KBM-7 (cell line): ENCODE data around the gene GLDC.
A peak's percentile ranks its signal among the peaks of the same experiment; 100 is the strongest.

Source experiments
- DNase-seq: peaks from one replicate; pipeline ENCODE4 v3.0.0-alpha.2; 2015
- in situ Hi-C: fragments of 300-500 bp; cut with MboI; formaldehyde crosslinking; loops from 2 replicates; pipeline ENCODE4 v1.14.3; 2020; ENCODE audit warnings: low sequenced_read_pairs, low pct_unique_long_range_greater_than_20kb, mixed read lengths

Gene GLDC

GRCh38 chr9:6590334-6590733 is 55.2 kb downstream of the GLDC start:
- no peak for DNase-seq
- in situ Hi-C loops = no loop called here

- peak; percentile 42 for DNase-seq
- in situ Hi-C loops = no loop called here
Measured at GRCh38 chr9:6584881-6585597, 60.5 kb downstream of the GLDC start.

- DNase-seq = no peak
- in situ Hi-C loops = no loop called here
Measured at GRCh38 chr9:6581253-6581652, 64.3 kb downstream of the GLDC start.

GRCh38 chr9:6579613-6580012 is 65.9 kb downstream of the GLDC start:
- in situ Hi-C loops = no loop called here
- DNase-seq = no peak

GRCh38 chr9:6576987-6577386 is 68.5 kb downstream of the GLDC start:
- no peak for DNase-seq
- in situ Hi-C loops = no loop called here

- in situ Hi-C loops = no loop called here
- no peak for DNase-seq
Measured at GRCh38 chr9:6575324-6576034, 70.0 kb downstream of the GLDC start.

- in situ Hi-C loops = loop anchor here (25.0 kb wide), 1 partner anchor 205 kb away; no protein-coding TSS in a partner anchor
Measured at GRCh38 chr9:6567140-6567591, 78.4 kb downstream of the GLDC start.

GRCh38 chr9:6566409-6567139 is 79.0 kb downstream of the GLDC start:
- no peak for DNase-seq
- in situ Hi-C loops = loop anchor here (25.0 kb wide), 1 partner anchor 204 kb away; no protein-coding TSS in a partner anchor

More at GRCh38 chr9:6567140-6567591, 78.4 kb downstream of the GLDC start:
- no peak for DNase-seq

- DNase-seq = no peak
- in situ Hi-C loops = loop anchor here (25.0 kb wide), 1 partner anchor 203 kb away; no protein-coding TSS in a partner anchor
Measured at GRCh38 chr9:6565312-6565711, 80.2 kb downstream of the GLDC start.

- in situ Hi-C loops = loop anchor here (25.0 kb wide), 1 partner anchor 203 kb away; no protein-coding TSS in a partner anchor
Measured at GRCh38 chr9:6564868-6565267, 80.7 kb downstream of the GLDC start.

GRCh38 chr9:6564360-6564759 is 81.2 kb downstream of the GLDC start:
- no peak for DNase-seq
- in situ Hi-C loops = loop anchor here (25.0 kb wide), 1 partner anchor 202 kb away; no protein-coding TSS in a partner anchor

More at GRCh38 chr9:6564868-6565267, 80.7 kb downstream of the GLDC start:
- DNase-seq = no peak

GRCh38 chr9:6562871-6563430 is 82.6 kb downstream of the GLDC start:
- in situ Hi-C loops = loop anchor here (25.0 kb wide), 1 partner anchor 201 kb away; no protein-coding TSS in a partner anchor

GRCh38 chr9:6562201-6562600 is 83.3 kb downstream of the GLDC start:
- no peak for DNase-seq
- in situ Hi-C loops = loop anchor here (25.0 kb wide), 1 partner anchor 200 kb away; no protein-coding TSS in a partner anchor

More at GRCh38 chr9:6562871-6563430, 82.6 kb downstream of the GLDC start:
- DNase-seq = no peak

- DNase-seq = no peak
- in situ Hi-C loops = loop anchor here (25.0 kb wide), 1 partner anchor 196 kb away; no protein-coding TSS in a partner anchor
Measured at GRCh38 chr9:6557883-6558616, 87.5 kb downstream of the GLDC start.

- in situ Hi-C loops = loop anchor here (25.0 kb wide), 1 partner anchor 192 kb away; no protein-coding TSS in a partner anchor
- no peak for DNase-seq
Measured at GRCh38 chr9:6553866-6554265, 91.7 kb downstream of the GLDC start.

- in situ Hi-C loops = loop anchor here (25.0 kb wide), 1 partner anchor 190 kb away; no protein-coding TSS in a partner anchor
- no peak for DNase-seq
Measured at GRCh38 chr9:6552498-6553121, 92.9 kb downstream of the GLDC start.

- DNase-seq = no peak
- in situ Hi-C loops = loop anchor here (25.0 kb wide), 1 partner anchor 190 kb away; no protein-coding TSS in a partner anchor
Measured at GRCh38 chr9:6552033-6552432, 93.5 kb downstream of the GLDC start.

- in situ Hi-C loops = loop anchor here (25.0 kb wide), 1 partner anchor 189 kb away; no protein-coding TSS in a partner anchor
- no peak for DNase-seq
Measured at GRCh38 chr9:6551136-6551535, 94.4 kb downstream of the GLDC start.
